IMR-90 (cell line): ENCODE measurements around the gene DLGAP4. TPM values are rescaled to one million over a fixed set of nuclear protein-coding genes. Genes with fewer than 3 reads are reported as not detected.

ENCODE experiments used
- ATAC-seq: fragments of 200-7000 bp; cut with Tn5 transposase; 2 replicates; pipeline ENCODE4 v1.9.1; 2020; ENCODE audit warnings: low read depth, mild to moderate bottlenecking, moderate library complexity
- BruUV-seq: library from RNA; stranded (reverse); fragments of 400-500 nt; replicated peaks from 2 replicates; lab custom pipeline; 2021; lab: Mats Ljungman, UMichigan
- CTCF ChIA-PET: fragments of 300-600 bp; formaldehyde crosslinking; extraction: SDS; loops from one replicate; lab custom pipeline; 2021; ENCODE audit warnings: antibody characterized with exemption; lab: Yijun Ruan, JAX
- POLR2A ChIA-PET: fragments of 300-600 bp; sonication (Branson Sonifier 250); formaldehyde crosslinking; loops from one replicate; lab custom pipeline; 2022; ENCODE audit warnings: antibody characterized with exemption; ENCODE audit not compliant: unreplicated experiment; lab: Charles Lee
- DNase-seq: peaks from one replicate; pipeline ENCODE4 v3.0.0; 2013
- H2AFZ ChIP-seq: replicated peaks from 2 replicates; pipeline ENCODE3; 2013; ENCODE audit warnings: low read length, mild to moderate bottlenecking; ENCODE audit not compliant: poor library complexity
- H2AK5ac ChIP-seq: 2 replicates; pipeline ENCODE4 v1.6.1; 2013; ENCODE audit warnings: low read depth, low read length, inconsistent platforms
- H2AK9ac ChIP-seq: replicated peaks from 2 replicates; pipeline ENCODE3; 2013; ENCODE audit warnings: mild to moderate bottlenecking, low read depth, low read length, moderate library complexity; ENCODE audit not compliant: poor library complexity
- H2BK120ac ChIP-seq: 2 replicates; pipeline ENCODE4 v1.6.1; 2013; ENCODE audit warnings: low read depth, low read length, inconsistent platforms
- H2BK15ac ChIP-seq: 3 replicates; pipeline ENCODE4 v1.6.1; 2013; ENCODE audit warnings: low read depth, low read length, inconsistent platforms
- H2BK20ac ChIP-seq: 2 replicates; pipeline ENCODE4 v1.6.1; 2013; ENCODE audit warnings: low read depth, mild to moderate bottlenecking, inconsistent platforms, low read length, moderate library complexity
- H2BK5ac ChIP-seq: 2 replicates; pipeline ENCODE4 v1.6.1; 2013; ENCODE audit warnings: mild to moderate bottlenecking, low read depth, low read length, inconsistent platforms; ENCODE audit not compliant: poor library complexity, severe bottlenecking
- H3K14ac ChIP-seq: replicated peaks from 2 replicates; pipeline ENCODE4 v1.6.1; 2013; ENCODE audit warnings: low read depth, low read length, inconsistent platforms
- H3K18ac ChIP-seq: 2 replicates; pipeline ENCODE4 v1.6.1; 2013; ENCODE audit warnings: low read depth, low read length, control low read depth
- H3K23ac ChIP-seq: 2 replicates; pipeline ENCODE4 v1.6.1; 2013; ENCODE audit warnings: low read depth, low read length, inconsistent platforms
- H3K27ac ChIP-seq: 2 replicates; pipeline ENCODE4 v1.5.1; 2013; ENCODE audit warnings: mild to moderate bottlenecking, control low read depth, low read length; ENCODE audit not compliant: insufficient read depth
- H3K27me3 ChIP-seq: 2 replicates; pipeline ENCODE4 v1.6.1; 2013; ENCODE audit warnings: low read length; ENCODE audit not compliant: control insufficient read depth, insufficient read depth
- H3K36me3 ChIP-seq: 2 replicates; pipeline ENCODE4 v1.6.1; 2013; ENCODE audit warnings: low read length, mixed read lengths; ENCODE audit not compliant: control insufficient read depth, insufficient read depth
- H3K4ac ChIP-seq: 2 replicates; pipeline ENCODE4 v1.6.1; 2013; ENCODE audit warnings: low read depth, low read length, inconsistent platforms
- H3K4me1 ChIP-seq: 2 replicates; pipeline ENCODE4 v1.6.1; 2013; ENCODE audit warnings: low read length, mixed read lengths; ENCODE audit not compliant: control insufficient read depth, insufficient read depth
- H3K4me2 ChIP-seq: 2 replicates; pipeline ENCODE4 v1.6.1; 2013; ENCODE audit warnings: low read depth, mild to moderate bottlenecking, control low read depth, low read length, moderate library complexity
- H3K4me3 ChIP-seq: 2 replicates; pipeline ENCODE4 v1.5.1; 2013; ENCODE audit warnings: low read depth, mild to moderate bottlenecking, control low read depth, low read length, moderate library complexity; ENCODE audit not compliant: insufficient read depth
- H3K56ac ChIP-seq: 2 replicates; pipeline ENCODE4 v1.6.1; 2013; ENCODE audit warnings: low read length, inconsistent platforms; ENCODE audit not compliant: insufficient read depth; ENCODE audit errors: extremely low read depth
- H3K79me1 ChIP-seq, 2 experiments: 2 replicates each; pipeline ENCODE4 v1.6.1; 2013; ENCODE audit warnings: low read length in 2 of 2, inconsistent platforms in 1 of 2, low read depth in 1 of 2
- H3K9ac ChIP-seq: 2 replicates; pipeline ENCODE4 v1.6.1; 2013; ENCODE audit warnings: low read depth, low read length, control low read depth
- H3K9me1 ChIP-seq: 2 replicates; pipeline ENCODE4 v1.6.1; 2013; ENCODE audit warnings: low read length, inconsistent platforms; ENCODE audit not compliant: insufficient read depth
- H3K9me3 ChIP-seq: 2 replicates; pipeline ENCODE4 v1.6.1; 2013; ENCODE audit warnings: low read length; ENCODE audit not compliant: control insufficient read depth, insufficient read depth
- H4K20me1 ChIP-seq: 2 replicates; pipeline ENCODE4 v1.6.1; 2013; ENCODE audit warnings: low read length, inconsistent platforms; ENCODE audit not compliant: insufficient read depth
- H4K5ac ChIP-seq: 2 replicates; pipeline ENCODE4 v1.6.1; 2013; ENCODE audit warnings: mild to moderate bottlenecking, low read depth, low read length, control low read depth
- H4K8ac ChIP-seq, 2 experiments: 2 replicates each; pipeline ENCODE4 v1.6.1; 2013; ENCODE audit warnings: low read depth in 2 of 2, low read length in 2 of 2, control low read depth in 1 of 2, inconsistent platforms in 1 of 2
- H4K91ac ChIP-seq: 2 replicates; pipeline ENCODE4 v1.6.1; 2013; ENCODE audit warnings: low read depth, low read length, inconsistent platforms; ENCODE audit not compliant: insufficient read depth
- FOS ChIP-seq: fragments of 150-350 bp; IDR thresholded peaks from 2 replicates; pipeline ENCODE4 v1.6.1; 2016; ENCODE audit warnings: low read depth, low read length
- POLR2A ChIP-seq: IDR thresholded peaks from 2 replicates; pipeline ENCODE4 v1.6.1; 2012; ENCODE audit warnings: mild to moderate bottlenecking, low read depth, low read length
- RCOR1 ChIP-seq: IDR thresholded peaks from 2 replicates; pipeline ENCODE4 v1.6.1; 2012; ENCODE audit warnings: mild to moderate bottlenecking, low read length, improper control_type of control experiment; ENCODE audit not compliant: insufficient replicate concordance
- dilution Hi-C: fragments of 300-500 bp; cut with HindIII; formaldehyde crosslinking; loops from one replicate; pipeline ENCODE4 v1.14.3; 2018; ENCODE audit warnings: low sequenced_read_pairs; ENCODE audit not compliant: unreplicated experiment
- in situ Hi-C: fragments of 300-500 bp; cut with MboI; formaldehyde crosslinking; loops from 3 replicates; pipeline ENCODE4 v1.14.3; 2019; ENCODE audit warnings: low sequenced_read_pairs, inconsistent platforms, mixed read lengths
- intact Hi-C: fragments of 100-400 bp; cut with micrococcal nuclease; formaldehyde crosslinking; loops from 2 replicates; pipeline ENCODE4 v1.10.0; 2022
- polyA plus RNA-seq, 3 experiments: library from polyadenylated mRNA; depleted of rRNA; stranded (reverse); fragments of >200 nt; gene quantifications; 2 replicates each; pipeline ENCODE4 v1.2.3, GENCODE V29; 2012; ENCODE audit warnings: low replicate concordance in 1 of 3
- total RNA-seq: library from RNA; depleted of rRNA; stranded (reverse); fragments of >200 nt; gene quantifications from 2 replicates; pipeline ENCODE4 v1.2.3, GENCODE V29; 2012
- TF ChIP-seq, protein P1 (sequence below): fragments of 150-350 bp; IDR thresholded peaks from 2 replicates; pipeline ENCODE4 v1.6.1; 2017; ENCODE audit warnings: mild to moderate bottlenecking, antibody characterized with exemption, low read length, low read depth

The DLGAP4 gene
- total and polyA plus RNA-seq, 2 of the 4 experiments (the other 2 are of a cell fraction) = 32.3 to 73.2 TPM

DNA sequence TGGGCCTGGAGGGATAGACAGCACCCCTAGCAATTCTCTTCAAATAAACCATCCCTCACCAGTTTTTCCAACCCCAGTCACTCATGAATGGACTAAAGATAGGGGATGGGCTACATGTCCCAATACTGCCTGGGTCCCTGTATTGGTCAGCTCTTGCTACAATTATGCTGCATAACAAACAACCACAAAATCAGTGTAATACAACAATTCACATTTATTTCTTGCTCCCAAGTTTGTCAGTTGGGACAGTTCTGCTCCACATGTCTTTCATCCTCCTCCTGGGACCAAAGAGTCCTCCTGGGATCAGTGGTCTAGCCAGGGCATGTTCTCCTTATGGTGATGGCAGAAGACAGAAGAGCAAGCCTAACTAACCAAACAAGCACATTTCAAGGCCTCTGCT, 143.5 kb downstream of the DLGAP4 start:
- intact Hi-C loops = no loop called here
- H2AK9ac ChIP-seq = no peak overlapping the region

More for the DNA sequence above, 143.5 kb downstream of the DLGAP4 start:
- Histone ChIP-seq H2AFZ (no peak overlapping the region), H3K9ac (no peak overlapping the region), H3K27ac (no peak overlapping the region), H4K8ac (no peak overlapping the region), H2BK20ac (no peak overlapping the region), H3K4me3 (no peak overlapping the region), H3K4me1 (peaks cover 3% of the 10 kb centered on the region), H2BK15ac (no peak overlapping the region), H3K9me1 (no peaks in the 10 kb centered on the region), H4K5ac (no peak overlapping the region), H4K91ac (no peak overlapping the region), H2BK120ac (no peak overlapping the region), H3K14ac (no peak overlapping the region), H3K79me1 (no peaks in the 10 kb centered on the region), H3K18ac (no peak overlapping the region), H3K4ac (no peak overlapping the region), H3K56ac (no peak overlapping the region), H2BK5ac (no peak overlapping the region), H3K36me3 (no peaks in the 10 kb centered on the region), H3K27me3 (peaks cover 18% of the 10 kb centered on the region), H3K23ac (no peak overlapping the region), H4K20me1 (no peaks in the 10 kb centered on the region), H3K9me3 (0 out of 2 replicates have a peak, but pooled peaks cover 2% of the 10 kb centered on the region), H2AK5ac (no peak overlapping the region), H3K4me2 (no peak overlapping the region)
- ChIA-PET CTCF (no interaction called here), POLR2A (no interaction called here)
- dilution Hi-C loops = no loop called here
- in situ Hi-C loops = loop anchor here (25.0 kb wide), 1 partner anchor 462 kb away; no protein-coding TSS in a partner anchor
- DNase-seq (no peak), ATAC-seq (no peak)
- TF ChIP-seq, protein P1, sequence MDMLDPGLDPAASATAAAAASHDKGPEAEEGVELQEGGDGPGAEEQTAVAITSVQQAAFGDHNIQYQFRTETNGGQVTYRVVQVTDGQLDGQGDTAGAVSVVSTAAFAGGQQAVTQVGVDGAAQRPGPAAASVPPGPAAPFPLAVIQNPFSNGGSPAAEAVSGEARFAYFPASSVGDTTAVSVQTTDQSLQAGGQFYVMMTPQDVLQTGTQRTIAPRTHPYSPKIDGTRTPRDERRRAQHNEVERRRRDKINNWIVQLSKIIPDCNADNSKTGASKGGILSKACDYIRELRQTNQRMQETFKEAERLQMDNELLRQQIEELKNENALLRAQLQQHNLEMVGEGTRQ = no peak
- TF ChIP-seq RCOR1 (no peak), FOS (no peak), POLR2A (no peak)
- BruUV-seq = no TSS peak
